ENCODE results near the gene DNAJB9.

GRCh38 chr7:108568801-108569380 lies 783 bp upstream of the DNAJB9 start:
- TF ChIP-seq EZH2 (IDR thresholded peaks at IDR 0.05; ENCODE audit: borderline replicate concordance, low read length) (no peak), CTCF (IDR thresholded peaks at IDR 0.05; ENCODE audit: low read length) (no peak)
